Parathyroid adenoma (tissue), 2 donors: ENCODE results near the gene TCP1.

Experiments used
- H2AFZ ChIP-seq: fragments of 300-600 bp; sonication (generic); one replicate; pipeline ENCODE4 v1.7.0; 2017; ENCODE audit warnings: antibody characterized with exemption, mild to moderate bottlenecking
- H3K27ac ChIP-seq: fragments of 300-600 bp; sonication (generic); one replicate; pipeline ENCODE4 v1.7.0; 2017
- H3K27me3 ChIP-seq: fragments of 300-600 bp; sonication (generic); one replicate; pipeline ENCODE4 v1.7.0; 2017; ENCODE audit warnings: low read length; ENCODE audit not compliant: control insufficient read depth, insufficient read depth
- H3K36me3 ChIP-seq: fragments of 300-600 bp; sonication (generic); one replicate; pipeline ENCODE4 v1.7.0; 2017; ENCODE audit warnings: low read length; ENCODE audit not compliant: control insufficient read depth, insufficient read depth
- H3K4me1 ChIP-seq: fragments of 300-600 bp; sonication (generic); one replicate; pipeline ENCODE4 v1.7.0; 2017; ENCODE audit warnings: control low read depth
- H3K4me2 ChIP-seq: fragments of 300-600 bp; sonication (generic); one replicate; pipeline ENCODE4 v1.7.0; 2017; ENCODE audit warnings: low read length
- H3K4me3 ChIP-seq: fragments of 300-600 bp; sonication (generic); one replicate; pipeline ENCODE4 v1.7.0; 2017; ENCODE audit warnings: low read depth, low read length
- H3K79me2 ChIP-seq: fragments of 300-600 bp; sonication (generic); one replicate; pipeline ENCODE4 v1.7.0; 2017; ENCODE audit warnings: control low read depth
- H3K9ac ChIP-seq: fragments of 300-600 bp; sonication (generic); one replicate; pipeline ENCODE4 v1.7.0; 2017; ENCODE audit warnings: mild to moderate bottlenecking
- H3K9me3 ChIP-seq: fragments of 300-600 bp; sonication (generic); one replicate; pipeline ENCODE4 v1.7.0; 2017; ENCODE audit warnings: low read length; ENCODE audit not compliant: control insufficient read depth
- CTCF ChIP-seq: fragments of 300-600 bp; sonication (generic); IDR thresholded peaks from one replicate; pipeline ENCODE4 v1.7.0; 2017; ENCODE audit warnings: antibody characterized with exemption, mild to moderate bottlenecking
- donor health status: primary hyperparathyroidism.

TCP1 gene

DNA sequence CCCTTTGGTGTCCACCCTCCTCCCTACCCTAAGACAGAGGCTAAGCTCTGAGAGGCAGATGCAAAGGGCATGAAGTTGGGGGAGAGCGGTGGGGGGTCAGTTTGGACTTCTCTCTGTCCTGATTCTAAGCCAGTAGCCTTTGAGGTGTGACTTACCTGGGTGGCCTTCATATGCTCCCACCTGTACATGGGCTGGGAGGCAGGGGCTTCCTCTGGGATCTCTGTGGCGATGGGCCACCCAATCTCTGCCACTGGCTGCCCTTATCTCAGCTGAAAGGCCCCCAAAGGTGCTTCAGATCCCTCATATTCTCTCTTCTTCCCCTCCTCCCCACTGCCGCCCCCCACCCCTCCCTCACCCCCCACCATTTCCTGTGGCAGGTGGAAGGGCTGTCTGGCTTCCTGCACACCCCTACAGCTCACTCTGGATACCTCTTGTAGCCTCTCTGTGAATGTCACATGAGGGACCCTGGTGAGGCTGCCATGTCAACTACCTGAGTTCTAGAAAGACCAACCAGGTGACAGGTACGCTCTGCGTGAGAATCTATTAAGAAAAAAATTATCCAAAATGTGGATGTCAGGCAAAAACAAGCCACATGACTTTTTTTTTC lies 44.7 kb upstream of the TCP1 start:
- Histone ChIP-seq H3K4me3 (no peak overlapping the region), H3K36me3 (no peaks in the 10 kb centered on the region), H2AFZ (no peak overlapping the region), H3K79me2 (no peaks in the 10 kb centered on the region), H3K9ac (no peak overlapping the region), H3K9me3 (no peaks in the 10 kb centered on the region), H3K27ac (no peak overlapping the region), H3K27me3 (no peaks in the 10 kb centered on the region), H3K4me2 (no peak overlapping the region), H3K4me1 (no peaks in the 10 kb centered on the region)
- TF ChIP-seq CTCF, result no peak

GRCh38 chr6:159833556-159833955 lies 44.2 kb upstream of the TCP1 start:
- Histone ChIP-seq H3K27ac (no peak overlapping the region), H2AFZ (no peak overlapping the region), H3K36me3 (no peaks in the 10 kb centered on the region), H3K4me1 (no peaks in the 10 kb centered on the region), H3K79me2 (no peaks in the 10 kb centered on the region), H3K9me3 (no peaks in the 10 kb centered on the region), H3K27me3 (no peaks in the 10 kb centered on the region), H3K9ac (no peak overlapping the region), H3K4me2 (no peak overlapping the region), H3K4me3 (no peak overlapping the region)
- no peak for TF ChIP-seq CTCF

GRCh38 chr6:159832946-159833345 lies 43.5 kb upstream of the TCP1 start:
- no peak overlapping the region for H3K9ac ChIP-seq
- H3K27me3 ChIP-seq, result no peaks in the 10 kb centered on the region
- H2AFZ ChIP-seq, result no peak overlapping the region
- no peak overlapping the region for H3K27ac ChIP-seq
- no peak overlapping the region for H3K4me2 ChIP-seq
- no peaks in the 10 kb centered on the region for H3K36me3 ChIP-seq
- TF ChIP-seq CTCF, result no peak
- H3K9me3 ChIP-seq, result no peaks in the 10 kb centered on the region
- no peaks in the 10 kb centered on the region for H3K79me2 ChIP-seq
- H3K4me1 ChIP-seq, result no peaks in the 10 kb centered on the region
- H3K4me3 ChIP-seq, result no peak overlapping the region

DNA sequence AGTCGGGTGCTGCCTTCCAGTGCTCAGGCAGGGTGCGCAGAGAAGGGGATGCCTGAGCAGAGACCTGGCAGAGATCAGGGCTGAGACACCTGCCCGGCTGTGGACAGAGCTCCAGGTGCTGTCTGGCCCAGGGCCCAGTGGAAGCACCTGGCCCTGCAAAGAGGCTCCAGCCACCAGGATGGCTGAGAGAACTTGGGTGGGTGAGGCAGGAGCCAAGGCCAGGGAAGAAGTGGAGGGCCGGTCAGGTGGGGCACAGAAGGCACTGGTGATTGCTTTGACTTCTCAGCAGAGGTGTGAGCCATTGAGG lies 41.9 kb upstream of the TCP1 start:
- no peak for TF ChIP-seq CTCF
- Histone ChIP-seq H3K4me2 (no peak overlapping the region), H3K9me3 (no peaks in the 10 kb centered on the region), H3K9ac (no peak overlapping the region), H2AFZ (no peak overlapping the region), H3K36me3 (no peaks in the 10 kb centered on the region), H3K79me2 (no peaks in the 10 kb centered on the region), H3K27me3 (no peaks in the 10 kb centered on the region), H3K4me3 (no peak overlapping the region), H3K4me1 (no peaks in the 10 kb centered on the region), H3K27ac (no peak overlapping the region)
